ENCODE results near the gene ALG10.
"Not testable (repeated sequence)": the region's sequence is repeated elsewhere in the genome, so short reads cannot be mapped to it uniquely, and the experiment has no call there.

DNA sequence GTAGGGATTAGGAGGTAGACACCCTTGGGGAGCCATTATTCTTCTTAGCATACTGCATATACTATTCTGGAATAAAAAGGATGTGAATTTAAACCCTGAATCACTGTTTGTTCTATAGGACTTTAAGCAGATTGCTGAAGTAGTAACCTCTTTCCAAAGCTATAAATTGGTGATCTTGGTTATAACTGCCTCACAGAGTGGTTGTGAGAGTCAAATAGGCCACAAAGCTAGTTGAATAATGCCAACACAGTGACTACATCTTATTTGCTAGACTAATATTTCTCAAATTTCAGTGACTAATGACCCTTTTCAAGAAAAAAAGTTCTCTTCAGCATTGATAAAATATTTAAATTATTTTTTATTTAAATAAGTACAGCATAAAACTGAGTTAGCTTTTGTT, 13.5 kb upstream of the ALG10 start:
- TF ChIP-seq, protein P1, sequence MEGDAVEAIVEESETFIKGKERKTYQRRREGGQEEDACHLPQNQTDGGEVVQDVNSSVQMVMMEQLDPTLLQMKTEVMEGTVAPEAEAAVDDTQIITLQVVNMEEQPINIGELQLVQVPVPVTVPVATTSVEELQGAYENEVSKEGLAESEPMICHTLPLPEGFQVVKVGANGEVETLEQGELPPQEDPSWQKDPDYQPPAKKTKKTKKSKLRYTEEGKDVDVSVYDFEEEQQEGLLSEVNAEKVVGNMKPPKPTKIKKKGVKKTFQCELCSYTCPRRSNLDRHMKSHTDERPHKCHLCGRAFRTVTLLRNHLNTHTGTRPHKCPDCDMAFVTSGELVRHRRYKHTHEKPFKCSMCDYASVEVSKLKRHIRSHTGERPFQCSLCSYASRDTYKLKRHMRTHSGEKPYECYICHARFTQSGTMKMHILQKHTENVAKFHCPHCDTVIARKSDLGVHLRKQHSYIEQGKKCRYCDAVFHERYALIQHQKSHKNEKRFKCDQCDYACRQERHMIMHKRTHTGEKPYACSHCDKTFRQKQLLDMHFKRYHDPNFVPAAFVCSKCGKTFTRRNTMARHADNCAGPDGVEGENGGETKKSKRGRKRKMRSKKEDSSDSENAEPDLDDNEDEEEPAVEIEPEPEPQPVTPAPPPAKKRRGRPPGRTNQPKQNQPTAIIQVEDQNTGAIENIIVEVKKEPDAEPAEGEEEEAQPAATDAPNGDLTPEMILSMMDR (IDR thresholded peaks at IDR 0.05) = not testable (repeated sequence)
- not testable (repeated sequence) for TF ChIP-seq POLR2A (IDR thresholded peaks at IDR 0.05)
